Hepatocyte (in vitro differentiated cells): ENCODE measurements around the gene MICU1.

Source experiments
- CTCF ChIP-seq: fragments of 200-600 bp; sonication (generic); IDR thresholded peaks from 2 replicates; pipeline ENCODE4 v1.5.1; 2016; ENCODE audit warnings: antibody characterized with exemption, mild to moderate bottlenecking; ENCODE audit not compliant: poor library complexity
- EZH2phosphoT487 ChIP-seq: fragments of 200-600 bp; sonication (generic); IDR thresholded peaks from one replicate; pipeline ENCODE4 v1.6.1; 2018; ENCODE audit warnings: antibody characterized with exemption, mild to moderate bottlenecking, low read depth, moderate library complexity; ENCODE audit not compliant: unreplicated experiment, severe bottlenecking

GRCh38 chr10:72595436-72595835 lies 30.4 kb downstream of the MICU1 start:
- TF ChIP-seq CTCF (no peak), EZH2phosphoT487 (no peak)
